HG02840 (cell line): Measurements from ENCODE around the gene FCGBP.
"Not testable (repeated sequence)": the region's sequence is repeated elsewhere in the genome, so short reads cannot be mapped to it uniquely, and the experiment has no call there.

Source experiments
- ATAC-seq: cut with Tn5 transposase; IDR thresholded peaks from one replicate; pipeline ENCODE4 v1.9.1; 2021; ENCODE audit warnings: mild to moderate bottlenecking, moderate library complexity, moderate number of reproducible peaks; ENCODE audit not compliant: unreplicated experiment, low FRiP score

The FCGBP gene

GRCh38 chr19:39934584-39935363 is at the start of gene FCGBP:
Gene FCGBP (minus strand): TSS chr19:39934634.
- ATAC-seq, result no peak

GRCh38 chr19:39983695-39984300 is 49.4 kb upstream of the FCGBP start:
- no peak for ATAC-seq

DNA sequence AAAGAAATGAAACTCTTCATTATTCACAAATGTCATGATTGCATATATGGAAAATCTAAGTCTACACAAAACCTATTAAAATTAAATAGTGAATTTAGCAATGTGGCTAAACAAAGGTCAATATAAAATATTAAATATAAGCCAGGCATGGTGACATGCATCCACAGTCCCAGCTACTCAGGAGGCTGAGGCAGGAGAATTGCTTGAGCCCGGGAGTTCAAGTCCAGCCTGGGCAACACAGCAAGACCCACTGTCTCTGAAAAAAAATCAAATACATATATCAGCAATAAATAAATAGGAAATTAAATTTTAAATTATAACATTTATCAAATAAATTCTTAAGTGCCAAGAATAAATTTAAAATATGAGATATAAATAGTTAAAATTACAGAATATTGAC is 48.4 kb upstream of the FCGBP start:
- ATAC-seq, result no peak

DNA sequence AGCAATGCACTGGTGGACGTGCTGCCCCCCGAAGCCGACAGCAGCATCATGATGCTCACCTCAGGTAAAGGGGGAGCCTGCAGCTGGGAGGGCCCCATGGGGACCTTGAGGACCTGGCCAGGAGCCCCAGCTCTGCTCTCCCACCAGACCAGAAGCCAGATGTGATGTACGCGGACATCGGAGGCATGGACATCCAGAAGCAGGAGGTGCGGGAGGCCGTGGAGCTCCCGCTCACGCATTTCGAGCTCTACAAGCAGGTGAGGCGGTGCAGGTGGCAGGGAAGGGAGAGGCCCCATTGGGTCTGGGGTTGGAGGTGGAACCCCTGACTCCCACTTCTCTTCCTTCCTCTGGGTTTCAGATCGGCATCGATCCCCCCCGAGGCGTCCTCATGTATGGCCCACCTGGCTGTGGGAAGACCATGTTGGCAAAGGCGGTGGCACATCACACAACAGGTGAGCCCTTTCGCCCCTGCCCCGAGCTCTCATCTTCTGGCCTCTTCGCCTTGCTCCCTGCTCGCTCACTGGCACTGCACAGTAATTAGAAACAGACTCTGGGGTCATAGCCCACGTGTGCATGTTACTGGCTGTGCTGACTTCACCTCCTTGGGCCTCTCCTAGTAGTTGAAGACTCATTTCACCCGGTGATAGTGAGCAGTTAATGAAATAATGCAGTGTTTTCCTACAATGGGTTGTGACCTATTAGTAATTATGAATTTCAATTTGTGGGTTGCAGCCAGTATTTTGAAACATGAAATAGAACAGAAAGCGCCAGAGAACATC is 40.1 kb upstream of the FCGBP start:
- no peak for ATAC-seq

DNA sequence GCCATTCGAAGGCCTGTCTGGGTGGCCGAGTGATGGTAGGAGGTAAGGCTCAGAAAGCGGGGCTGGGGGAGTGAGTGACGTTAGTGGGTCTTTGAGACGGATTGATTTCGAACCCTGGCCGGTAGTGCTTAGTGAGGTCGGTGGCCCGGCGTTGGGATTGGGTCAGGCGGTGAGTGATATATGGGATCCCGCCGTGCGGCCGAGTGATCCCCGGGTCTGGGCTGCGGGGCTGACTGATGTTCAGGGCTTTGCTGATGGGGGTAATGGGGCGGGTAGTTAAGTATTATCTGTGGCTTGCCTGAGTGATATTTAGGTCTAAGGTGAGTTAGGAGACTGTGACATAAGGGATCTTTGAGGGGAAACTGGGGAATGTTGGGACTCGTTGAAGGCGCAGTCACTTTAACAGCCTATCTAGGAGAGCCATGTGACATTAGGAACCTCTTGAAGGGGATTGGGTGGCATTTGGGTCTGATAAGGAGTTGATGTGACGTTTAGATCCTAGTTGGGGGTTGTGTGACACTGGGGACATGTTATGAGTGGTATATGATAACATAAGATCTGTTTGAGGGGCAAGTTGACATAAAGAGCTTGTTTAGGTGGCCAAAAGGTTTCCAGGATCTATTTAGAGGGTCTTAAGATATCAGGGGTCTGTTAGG is 37.1 kb upstream of the FCGBP start:
- ATAC-seq, result no peak

DNA sequence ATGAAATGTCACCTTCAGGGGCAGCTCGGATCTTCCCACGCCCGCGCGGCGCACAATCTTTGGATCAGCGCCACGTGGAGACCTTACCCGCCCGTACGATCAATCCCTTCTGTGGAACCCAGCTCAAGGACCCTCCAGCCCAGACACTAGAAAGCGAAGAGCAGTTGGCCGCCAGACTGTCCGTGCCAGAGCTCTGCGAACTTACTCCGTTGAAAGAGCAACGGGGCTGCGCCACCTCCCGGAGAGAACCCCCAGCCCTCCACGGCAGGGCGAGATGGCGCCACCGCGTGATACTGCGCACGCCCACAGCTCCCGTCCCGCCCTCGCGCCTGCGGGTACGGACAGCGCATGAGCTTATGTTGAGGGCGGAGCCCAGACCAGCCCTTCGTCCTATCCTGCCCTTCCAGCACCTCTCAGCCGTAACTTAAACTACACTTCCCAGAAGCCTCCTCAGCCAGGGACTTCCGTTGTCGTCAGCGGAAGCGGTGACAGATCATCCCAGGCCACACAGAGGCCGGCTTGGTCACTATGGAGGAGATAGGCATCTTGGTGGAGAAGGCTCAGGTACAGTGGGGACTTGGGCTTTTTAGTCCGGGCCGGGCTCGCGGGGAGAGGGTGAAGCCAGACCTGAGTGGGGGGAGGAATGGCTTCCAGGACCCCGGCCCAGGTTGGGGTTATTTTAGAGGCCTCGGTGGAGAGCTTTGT is 36.4 kb upstream of the FCGBP start, which contains the start of gene PSMC4:
PSMC4 (plus strand) TSS at position 491 of the 705 bp plus-strand sequence; CDS start at position 529, 38 bp downstream.
- ATAC-seq, result peak; percentile 98

- no peak for ATAC-seq
Observed at GRCh38 chr19:39970425-39970674, 35.9 kb upstream of the FCGBP start.

DNA sequence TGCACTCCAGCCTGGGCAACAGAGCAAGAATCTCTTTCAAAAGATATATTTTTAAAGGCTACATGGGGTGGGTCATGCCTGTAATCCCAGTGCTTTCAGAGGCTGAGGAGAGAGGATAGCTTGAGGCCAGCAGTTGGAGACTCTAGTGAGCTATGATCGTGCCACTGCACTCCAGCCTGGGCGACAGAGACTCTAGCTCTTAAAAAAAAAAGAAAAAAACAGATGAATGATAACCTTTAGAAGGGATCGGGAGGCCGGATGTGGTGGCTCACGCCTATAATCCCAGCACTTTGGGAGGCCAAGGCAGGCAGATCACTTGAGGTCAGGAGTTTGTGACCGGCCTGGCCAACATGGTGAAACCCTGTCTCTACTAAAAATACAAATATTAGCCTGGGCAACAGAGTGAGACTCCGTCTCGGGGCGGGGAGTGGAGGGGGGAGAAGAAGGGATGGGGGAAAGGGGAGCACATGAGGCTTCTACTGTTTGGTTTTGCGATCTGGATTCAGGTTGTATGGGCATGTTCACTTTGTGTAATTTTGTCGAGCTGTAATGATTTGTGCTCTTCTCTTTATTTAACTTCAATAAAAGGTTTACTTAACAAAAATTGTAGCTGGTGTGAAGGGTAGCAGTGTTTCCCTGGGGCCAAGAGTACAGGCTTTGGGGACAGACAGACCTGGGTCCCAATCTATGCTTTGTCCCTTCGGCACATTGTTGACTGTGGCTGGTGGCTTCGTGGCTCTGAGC is 35.4 kb upstream of the FCGBP start:
- no peak for ATAC-seq

GRCh38 chr19:39969266-39969665 is 34.8 kb upstream of the FCGBP start:
- ATAC-seq, result no peak

GRCh38 chr19:39968789-39969188 is 34.4 kb upstream of the FCGBP start:
- ATAC-seq, result no peak

GRCh38 chr19:39967561-39967960 is 33.1 kb upstream of the FCGBP start:
- ATAC-seq, result no peak

DNA sequence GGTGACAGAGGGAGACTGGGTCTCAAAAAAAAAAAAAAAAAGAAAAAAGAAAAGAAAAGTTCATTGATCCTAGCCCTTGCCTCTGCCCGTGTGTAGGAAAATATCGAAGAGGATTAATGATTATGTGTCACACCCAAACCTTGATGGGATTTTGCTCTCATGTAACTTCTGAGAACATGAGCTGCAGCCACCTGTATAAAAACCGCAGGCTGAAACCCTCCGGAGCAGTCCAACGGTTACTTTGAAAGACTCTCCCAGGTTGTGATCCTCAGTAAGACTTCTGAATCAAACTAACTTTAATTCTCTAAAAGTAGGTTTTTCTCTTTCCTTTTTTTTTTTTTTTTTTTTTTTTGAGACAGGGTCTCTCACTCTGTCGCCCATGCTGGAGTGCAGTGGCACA is 32.2 kb upstream of the FCGBP start:
- no peak for ATAC-seq

GRCh38 chr19:39963898-39964297 is 29.5 kb upstream of the FCGBP start:
- no peak for ATAC-seq

DNA sequence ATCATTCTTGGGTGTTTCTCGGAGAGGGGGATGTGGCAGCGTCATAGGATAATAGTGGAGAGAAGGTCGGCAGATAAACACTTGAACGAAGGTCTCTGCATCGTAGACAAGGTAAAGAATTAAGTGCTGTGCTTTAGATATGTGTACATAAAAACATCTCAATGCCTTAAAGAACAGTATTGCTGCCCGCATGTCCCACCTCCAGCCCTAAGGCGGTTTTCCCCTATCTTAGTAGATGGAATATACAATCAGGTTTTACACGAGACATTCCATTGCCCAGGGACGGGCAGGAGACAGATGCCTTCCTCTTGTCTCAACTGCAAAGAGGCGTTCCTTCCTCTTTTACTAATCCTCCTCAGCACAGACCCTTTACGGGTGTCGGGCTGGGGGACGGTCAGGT is 25.0 kb upstream of the FCGBP start:
- not testable (repeated sequence) for ATAC-seq

GRCh38 chr19:39958942-39959341 is 24.5 kb upstream of the FCGBP start:
- ATAC-seq, result not testable (repeated sequence)

DNA sequence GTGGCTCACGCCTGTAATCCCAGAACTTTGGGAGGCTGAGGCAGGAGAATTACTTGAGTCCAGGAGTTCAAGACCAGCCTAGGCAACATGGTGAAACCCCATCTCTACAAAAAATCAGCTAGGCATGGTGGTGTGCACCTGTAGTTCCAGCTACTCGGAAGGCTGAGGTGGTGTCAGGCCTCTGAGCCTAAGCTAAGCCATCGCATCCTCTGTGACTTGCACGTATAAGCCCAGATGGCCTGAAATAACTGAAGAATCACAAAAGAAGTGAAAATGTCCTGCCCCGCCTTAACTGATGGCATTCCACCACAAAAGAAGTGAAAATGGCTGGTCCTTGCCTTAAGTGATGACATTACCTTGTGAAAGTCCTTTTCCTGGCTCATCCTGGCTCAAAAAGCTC is 23.5 kb upstream of the FCGBP start:
- not testable (repeated sequence) for ATAC-seq

- ATAC-seq, result no peak
Observed at GRCh38 chr19:39953915-39954314, 19.5 kb upstream of the FCGBP start.

GRCh38 chr19:39951686-39952085 is 17.3 kb upstream of the FCGBP start:
- ATAC-seq, result no peak

- no peak for ATAC-seq
Observed at GRCh38 chr19:39951065-39951650, 16.7 kb upstream of the FCGBP start.
